Kidney (tissue), 14 donors: ENCODE measurements around the gene ROCK2. TPM values are rescaled to one million over a fixed set of nuclear protein-coding genes. Genes with fewer than 3 reads are reported as not detected.
"Not testable (repeated sequence)": the region's sequence is repeated elsewhere in the genome, so short reads cannot be mapped to it uniquely, and the experiment has no call there.

ENCODE experiments used
- DNase-seq, 5 donors: peaks; one replicate each; pipeline ENCODE4 v3.0.0-alpha.2; 2013 to 2020
- FAIRE-seq: peaks from 2 replicates; lab custom pipeline; 2012; peaks lifted over from hg19 to GRCh38; lab: Jason Lieb, UNC
- H3K27ac ChIP-seq, 2 donors: one replicate each; pipeline ENCODE4 v1.7.0; 2013; ENCODE audit warnings: low read depth in 2 of 2, low read length in 2 of 2, inconsistent platforms in 1 of 2
- H3K27me3 ChIP-seq: one replicate; pipeline ENCODE4 v1.7.1; 2013; ENCODE audit warnings: low read length, inconsistent platforms; ENCODE audit not compliant: control insufficient read depth, insufficient read depth
- H3K36me3 ChIP-seq, 3 donors: one replicate each; pipeline versions ENCODE4 v1.7.0 to v1.7.1; 2013; ENCODE audit warnings: low read length in 3 of 3, control low read depth in 1 of 3, inconsistent platforms in 1 of 3; ENCODE audit not compliant: insufficient read depth in 3 of 3, control insufficient read depth in 2 of 3
- H3K4me1 ChIP-seq, 3 donors: one replicate each; pipeline versions ENCODE4 v1.7.0 to v1.7.1; 2013; ENCODE audit warnings: low read length in 3 of 3, inconsistent platforms in 1 of 3, low read depth in 1 of 3; ENCODE audit not compliant: control insufficient read depth in 2 of 3, insufficient read depth in 2 of 3
- H3K4me3 ChIP-seq, 3 donors: one replicate each; pipeline versions ENCODE4 v1.7.0 to v1.8.1; 2013; ENCODE audit warnings: low read length in 3 of 3, control low read depth in 1 of 3, inconsistent platforms in 1 of 3
- H3K9ac ChIP-seq, 3 donors: one replicate each; pipeline versions ENCODE4 v1.7.0 to v1.7.1; 2013; ENCODE audit warnings: low read length in 3 of 3, control low read depth in 1 of 3, inconsistent platforms in 1 of 3
- H3K9me3 ChIP-seq, 3 donors: one replicate each; pipeline versions ENCODE4 v1.7.0 to v1.7.1; 2013; ENCODE audit warnings: low read length in 3 of 3, control low read depth in 1 of 3, inconsistent platforms in 1 of 3; ENCODE audit not compliant: control insufficient read depth in 2 of 3, insufficient read depth in 1 of 3
- intact Hi-C: fragments of 100-400 bp; cut with DNase I; formaldehyde crosslinking; loops from one replicate; pipeline ENCODE4 v1.11.1; 2022
- polyA plus RNA-seq: library from polyadenylated mRNA; stranded (reverse); fragments of 350-450 nt; fragmentation: Illumina TruSeq; extraction: RNeasy Lipid Tissue Mini Kit (QIAGEN cat#74804); gene quantifications from one replicate; pipeline ENCODE4 v1.2.3, GENCODE V29; 2014; ENCODE audit warnings: low read depth, low replicate concordance; ENCODE audit not compliant: insufficient read depth
- total RNA-seq: library from RNA; stranded (reverse); fragmentation: NEBNext Ultra II Directional; extraction: Animal tissue kit (Norgen Biotek cat#: 25700); gene quantifications from one replicate; pipeline ENCODE4 v1.2.1, GENCODE V29; 2021
- TF ChIP-seq, protein P1 (sequence below): IDR thresholded peaks from 3 replicates; pipeline ENCODE4 v1.5.1; 2012; ENCODE audit warnings: mild to moderate bottlenecking, moderate library complexity, borderline replicate concordance; ENCODE audit not compliant: insufficient read depth; ENCODE audit errors: extremely low read depth
- donor health status: control.
- donor health status: control.
- donor health status: control.
- donor health status: control.
- donor health status: control.
- donor health status: DM: yes; HTN: yes; CAD: no.
- donor health status: Normal renal cell carcinoma (clear cell type).

Gene ROCK2
- total and polyA plus RNA-seq, 2 donors from 2014 or later, result 6.7 to 58.3 TPM

- peak in 3 of 5 donors; percentile 37 to 68 (median 66) for DNase-seq
- Histone ChIP-seq H3K9ac (no peak overlapping the region), H3K9me3 (no peaks in the 10 kb centered on the region), H3K36me3 (no peaks in the 10 kb centered on the region), H3K27ac (no peak overlapping the region), H3K4me3 (no peak overlapping the region), H3K27me3 (no peaks in the 10 kb centered on the region), H3K4me1 (no peaks in the 10 kb centered on the region)
- FAIRE-seq, result no peak
- TF ChIP-seq, protein P1, sequence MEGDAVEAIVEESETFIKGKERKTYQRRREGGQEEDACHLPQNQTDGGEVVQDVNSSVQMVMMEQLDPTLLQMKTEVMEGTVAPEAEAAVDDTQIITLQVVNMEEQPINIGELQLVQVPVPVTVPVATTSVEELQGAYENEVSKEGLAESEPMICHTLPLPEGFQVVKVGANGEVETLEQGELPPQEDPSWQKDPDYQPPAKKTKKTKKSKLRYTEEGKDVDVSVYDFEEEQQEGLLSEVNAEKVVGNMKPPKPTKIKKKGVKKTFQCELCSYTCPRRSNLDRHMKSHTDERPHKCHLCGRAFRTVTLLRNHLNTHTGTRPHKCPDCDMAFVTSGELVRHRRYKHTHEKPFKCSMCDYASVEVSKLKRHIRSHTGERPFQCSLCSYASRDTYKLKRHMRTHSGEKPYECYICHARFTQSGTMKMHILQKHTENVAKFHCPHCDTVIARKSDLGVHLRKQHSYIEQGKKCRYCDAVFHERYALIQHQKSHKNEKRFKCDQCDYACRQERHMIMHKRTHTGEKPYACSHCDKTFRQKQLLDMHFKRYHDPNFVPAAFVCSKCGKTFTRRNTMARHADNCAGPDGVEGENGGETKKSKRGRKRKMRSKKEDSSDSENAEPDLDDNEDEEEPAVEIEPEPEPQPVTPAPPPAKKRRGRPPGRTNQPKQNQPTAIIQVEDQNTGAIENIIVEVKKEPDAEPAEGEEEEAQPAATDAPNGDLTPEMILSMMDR, result no peak
- intact Hi-C loops, result no loop called here
These were observed 76.5 kb downstream of the ROCK2 start for GRCh38 chr2:11267931-11268330.

DNA sequence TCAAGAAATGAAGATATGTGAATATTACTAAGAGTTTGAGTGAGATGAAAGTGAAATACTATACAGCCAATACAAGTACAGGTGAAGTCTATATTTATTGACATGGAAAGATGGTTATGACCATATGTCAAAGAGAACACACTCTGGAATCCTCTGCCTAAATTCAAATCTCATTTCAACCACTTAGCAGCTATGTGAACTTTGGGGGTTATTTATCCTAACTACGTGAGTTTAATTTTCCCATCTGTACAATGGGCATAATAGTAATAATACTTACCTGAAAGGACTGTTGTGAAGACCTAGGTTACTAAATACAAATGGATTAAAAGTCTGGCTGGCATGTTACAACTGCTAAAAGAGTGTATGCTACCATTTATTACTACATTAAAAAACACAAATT is 79.6 kb downstream of the ROCK2 start:
- no peak overlapping the region for H3K9ac ChIP-seq
- no peak for DNase-seq
- no peaks in the 10 kb centered on the region for H3K4me1 ChIP-seq
- intact Hi-C loops, result no loop called here
- H3K27me3 ChIP-seq, result no peaks in the 10 kb centered on the region
- TF ChIP-seq, protein P1, result no peak
- no peaks in the 10 kb centered on the region for H3K36me3 ChIP-seq
- H3K9me3 ChIP-seq, result no peaks in the 10 kb centered on the region
- FAIRE-seq, result no peak
- no peak overlapping the region for H3K4me3 ChIP-seq
- no peak overlapping the region for H3K27ac ChIP-seq

DNA sequence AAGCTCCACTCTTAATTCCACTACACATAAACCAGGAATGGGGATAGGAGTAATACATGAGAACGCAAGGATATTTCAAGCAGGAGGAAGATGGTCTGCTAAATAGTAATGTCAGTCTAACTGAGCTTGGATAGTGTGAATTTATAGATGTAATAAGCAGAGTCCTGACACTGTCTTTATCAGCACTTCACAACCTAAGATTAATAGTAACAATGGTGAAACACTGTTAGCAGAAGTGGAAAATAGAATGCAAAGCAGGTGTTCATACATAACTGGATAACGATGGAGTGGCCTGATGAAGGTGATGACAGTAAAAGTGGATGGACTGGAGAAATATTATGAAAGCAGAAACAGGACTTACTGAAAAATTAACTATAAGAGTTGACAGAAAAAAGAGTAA is 80.4 kb downstream of the ROCK2 start:
- Histone ChIP-seq H3K27ac (no peak overlapping the region), H3K27me3 (no peaks in the 10 kb centered on the region), H3K9me3 (no peaks in the 10 kb centered on the region), H3K4me3 (no peak overlapping the region), H3K4me1 (no peaks in the 10 kb centered on the region), H3K36me3 (no peaks in the 10 kb centered on the region), H3K9ac (no peak overlapping the region)
- intact Hi-C loops, result no loop called here
- FAIRE-seq (no peak), DNase-seq (no peak)
- TF ChIP-seq, protein P1, result no peak

DNA sequence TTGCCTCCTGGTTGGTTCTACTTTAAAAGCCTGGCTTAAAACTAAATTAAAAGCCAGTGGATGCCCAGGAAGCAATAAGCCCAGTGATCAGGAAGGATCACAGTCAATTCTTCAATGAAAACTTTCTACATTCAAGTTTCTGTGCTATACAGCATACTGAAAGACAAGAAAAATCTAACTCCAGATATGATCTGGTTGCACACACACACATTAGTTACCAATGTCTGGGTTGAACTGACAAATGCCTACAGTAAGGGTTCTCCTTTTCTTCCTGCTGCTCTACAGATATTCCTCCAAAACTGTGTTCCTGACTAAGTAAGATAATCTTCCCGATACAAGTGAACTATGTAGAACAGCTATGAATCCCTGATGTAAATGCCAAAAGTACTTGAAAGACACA is 81.3 kb downstream of the ROCK2 start:
- no peak for DNase-seq
- no peaks in the 10 kb centered on the region for H3K36me3 ChIP-seq
- intact Hi-C loops, result no loop called here
- no peak for FAIRE-seq
- no peaks in the 10 kb centered on the region for H3K4me1 ChIP-seq
- no peak overlapping the region for H3K27ac ChIP-seq
- no peak overlapping the region for H3K4me3 ChIP-seq
- H3K9me3 ChIP-seq, result no peaks in the 10 kb centered on the region
- H3K27me3 ChIP-seq, result no peaks in the 10 kb centered on the region
- TF ChIP-seq, protein P1, result no peak
- H3K9ac ChIP-seq, result no peak overlapping the region

- intact Hi-C loops, H3K27ac ChIP-seq, H3K4me3 ChIP-seq, H3K9ac ChIP-seq, H3K4me1 ChIP-seq, H3K9me3 ChIP-seq, H3K36me3 ChIP-seq, FAIRE-seq, DNase-seq, H3K27me3 ChIP-seq: not testable (repeated sequence)
These were observed 82.0 kb downstream of the ROCK2 start for GRCh38 chr2:11262438-11262837.

- H3K4me1 ChIP-seq, H3K36me3 ChIP-seq, H3K4me3 ChIP-seq, H3K27ac ChIP-seq, H3K9ac ChIP-seq, DNase-seq, H3K9me3 ChIP-seq, intact Hi-C loops, FAIRE-seq, H3K27me3 ChIP-seq: not testable (repeated sequence)
These were observed 82.9 kb downstream of the ROCK2 start for GRCh38 chr2:11261564-11261963.
